GM18499 (cell line): ENCODE data around the gene SURF4.
"Not testable (repeated sequence)": the region's sequence is repeated elsewhere in the genome, so short reads cannot be mapped to it uniquely, and the experiment has no call there.

Experiments
- ATAC-seq: cut with Tn5 transposase; IDR thresholded peaks from one replicate; pipeline ENCODE4 v1.9.1; 2021; ENCODE audit warnings: moderate number of reproducible peaks; ENCODE audit not compliant: insufficient read depth, unreplicated experiment

The SURF4 gene

DNA sequence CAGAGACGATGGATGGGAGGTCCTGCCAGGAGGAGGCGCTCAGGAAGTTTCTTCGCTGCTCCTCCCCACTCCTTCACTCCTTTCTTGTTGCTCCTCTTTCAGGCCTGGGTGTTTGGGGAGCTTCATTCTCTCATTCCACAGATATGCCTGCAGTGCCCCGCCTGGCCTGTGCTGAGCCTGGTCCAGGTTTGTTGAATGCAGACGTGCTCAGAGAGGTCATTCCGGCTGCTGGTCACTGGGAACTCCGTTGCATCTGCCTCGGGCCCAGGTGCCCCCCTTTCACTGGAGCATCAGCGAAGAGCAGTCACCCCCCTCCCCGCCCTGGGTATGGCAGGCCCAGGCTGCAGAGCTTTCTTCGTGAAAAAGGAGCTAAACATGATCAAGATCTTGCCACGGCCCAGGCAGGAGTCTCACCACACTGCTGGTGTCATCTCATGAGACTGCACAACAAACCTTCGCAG is 55.4 kb downstream of the SURF4 start:
- ATAC-seq: no peak

GRCh38 chr9:133317551-133317950 is 58.3 kb downstream of the SURF4 start:
- ATAC-seq: not testable (repeated sequence)

GRCh38 chr9:133315997-133316396 is 59.9 kb downstream of the SURF4 start:
- ATAC-seq: no peak
